HPDE6-E6E7 (cell line): ENCODE measurements around the gene ASB2.

Experiments used
- DNase-seq: peaks from one replicate; pipeline ENCODE4 v3.0.0; 2011; ENCODE audit warnings: missing footprints; ENCODE audit errors: extremely low spot score

The ASB2 gene

GRCh38 chr14:94001501-94002396, 25.4 kb upstream of the ASB2 start:
- peak; percentile 72 for DNase-seq

- peak; percentile 66 for DNase-seq
Measured at GRCh38 chr14:94001016-94001415, 24.6 kb upstream of the ASB2 start.

GRCh38 chr14:94000267-94000666, 23.9 kb upstream of the ASB2 start:
- DNase-seq, result no peak

GRCh38 chr14:93999573-93999972, 23.2 kb upstream of the ASB2 start:
- no peak for DNase-seq

GRCh38 chr14:93998871-93999403, 22.6 kb upstream of the ASB2 start:
- no peak for DNase-seq

- DNase-seq, result no peak
Measured at GRCh38 chr14:93997916-93998870, 21.8 kb upstream of the ASB2 start.

GRCh38 chr14:93997082-93997481, 20.7 kb upstream of the ASB2 start, which contains the start of gene CCDC197:
CCDC197 (plus strand) TSS chr14:93997301; CDS start chr14:93998132, 831 bp downstream.
- DNase-seq, result no peak

- DNase-seq, result no peak
Measured at GRCh38 chr14:93996130-93996695, 19.8 kb upstream of the ASB2 start.

GRCh38 chr14:93994919-93995682, 18.7 kb upstream of the ASB2 start:
- peak; percentile 80 for DNase-seq

- no peak for DNase-seq
Measured at GRCh38 chr14:93993382-93993781, 17.0 kb upstream of the ASB2 start.

GRCh38 chr14:93991649-93992048, 15.3 kb upstream of the ASB2 start:
- DNase-seq, result no peak

GRCh38 chr14:93991212-93991611, 14.8 kb upstream of the ASB2 start:
- no peak for DNase-seq

GRCh38 chr14:93989939-93990338, 13.6 kb upstream of the ASB2 start:
- DNase-seq, result no peak

GRCh38 chr14:93987815-93988476, 11.6 kb upstream of the ASB2 start:
- DNase-seq, result no peak

GRCh38 chr14:93987376-93987775, 11.0 kb upstream of the ASB2 start:
- no peak for DNase-seq

GRCh38 chr14:93986955-93987354, 10.6 kb upstream of the ASB2 start:
- no peak for DNase-seq

- no peak for DNase-seq
Measured at GRCh38 chr14:93984987-93985410, 8.6 kb upstream of the ASB2 start.

- no peak for DNase-seq
Measured at GRCh38 chr14:93984070-93984469, 7.7 kb upstream of the ASB2 start.

- no peak for DNase-seq
Measured at GRCh38 chr14:93982230-93983007, 6.0 kb upstream of the ASB2 start.
